NCI-H526 treated with DMSO at 0.1 percent for 48 hours (cell line): ENCODE data around the gene FAM219B.
"Not testable (repeated sequence)": the region's sequence is repeated elsewhere in the genome, so short reads cannot be mapped to it uniquely, and the experiment has no call there.

Experiments used
- DNase-seq: peaks from one replicate; lab custom pipeline; 2025; lab: John Stamatoyannopoulos, UW

The FAM219B gene

DNA sequence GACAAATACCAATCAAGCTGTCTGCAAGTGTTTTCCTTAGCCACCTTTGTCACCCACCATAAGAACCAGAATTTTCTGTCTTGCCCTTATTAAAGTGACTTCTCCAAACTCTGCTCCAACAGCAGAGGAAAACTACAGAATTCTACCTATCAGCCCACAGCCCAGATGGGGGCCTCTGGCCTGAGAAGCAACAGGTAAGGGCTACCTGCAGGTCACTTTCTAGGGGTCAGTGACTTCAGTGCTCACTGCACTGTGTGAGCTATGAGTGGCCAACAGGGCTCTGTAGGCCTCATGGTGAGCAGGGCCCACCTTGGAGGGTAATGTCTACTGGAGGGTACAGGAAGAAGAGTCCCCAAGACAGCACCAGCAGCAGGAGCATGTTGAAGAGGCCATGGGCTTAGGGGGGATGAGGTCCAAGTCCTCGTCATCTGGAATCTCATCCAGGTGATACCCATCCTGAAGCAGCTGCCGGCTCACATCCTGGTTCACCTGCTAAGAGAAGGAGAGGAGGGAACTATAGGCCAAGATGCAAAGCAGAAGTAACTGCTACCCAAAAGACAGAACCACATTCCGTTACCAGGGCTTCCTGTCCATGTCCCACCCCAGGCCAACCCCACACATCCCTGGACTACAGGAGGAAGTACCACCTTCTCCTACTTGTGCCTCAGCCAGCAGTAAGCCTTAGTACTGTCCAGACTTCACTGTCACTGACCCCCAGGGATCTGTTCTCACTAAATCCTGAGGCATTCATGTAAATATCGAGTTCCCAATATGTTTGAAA lies 4.2 kb downstream of the FAM219B start:
- DNase-seq: no peak

DNA sequence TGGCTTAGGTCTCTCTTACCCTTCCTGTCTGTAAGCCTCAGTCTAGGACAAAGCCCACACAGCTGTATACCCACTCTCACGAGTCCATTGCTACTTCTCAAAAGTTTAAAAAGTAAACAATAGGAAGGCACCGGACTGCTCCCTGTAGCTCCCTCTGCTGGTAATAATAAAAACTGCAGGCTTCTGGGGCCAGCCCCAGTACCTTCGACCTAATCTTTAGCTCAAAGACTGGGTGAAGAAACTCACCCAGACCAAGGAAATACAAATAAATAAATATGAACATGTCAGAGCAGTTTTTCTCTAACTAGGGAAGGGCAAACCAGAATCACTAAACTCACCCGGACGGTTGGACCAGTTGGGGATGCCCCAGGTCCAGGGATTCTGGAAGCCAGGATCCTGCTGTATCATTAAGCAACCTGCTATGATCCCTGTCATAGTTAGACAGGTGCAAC lies 5.0 kb downstream of the FAM219B start:
- DNase-seq: no peak

DNA sequence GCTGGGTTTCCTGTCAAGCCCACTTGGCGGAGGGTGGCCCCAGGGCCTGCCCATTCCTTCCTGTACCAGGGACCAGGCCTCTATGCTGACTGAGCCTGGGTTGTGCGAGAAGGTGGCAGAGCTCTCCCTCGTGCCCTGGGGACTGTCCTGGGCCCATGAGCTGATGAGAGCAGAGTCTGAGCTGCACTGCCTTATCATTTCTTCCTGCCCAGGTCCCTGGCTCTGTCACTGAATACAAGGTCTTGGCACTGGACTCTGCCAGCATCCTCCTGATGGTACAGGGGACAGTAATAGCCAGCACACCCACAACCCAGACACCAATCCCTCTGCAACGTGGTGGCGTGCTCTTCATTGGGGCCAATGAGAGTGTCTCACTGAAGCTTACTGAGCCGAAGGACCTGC lies 9.3 kb downstream of the FAM219B start:
- DNase-seq: no peak

DNA sequence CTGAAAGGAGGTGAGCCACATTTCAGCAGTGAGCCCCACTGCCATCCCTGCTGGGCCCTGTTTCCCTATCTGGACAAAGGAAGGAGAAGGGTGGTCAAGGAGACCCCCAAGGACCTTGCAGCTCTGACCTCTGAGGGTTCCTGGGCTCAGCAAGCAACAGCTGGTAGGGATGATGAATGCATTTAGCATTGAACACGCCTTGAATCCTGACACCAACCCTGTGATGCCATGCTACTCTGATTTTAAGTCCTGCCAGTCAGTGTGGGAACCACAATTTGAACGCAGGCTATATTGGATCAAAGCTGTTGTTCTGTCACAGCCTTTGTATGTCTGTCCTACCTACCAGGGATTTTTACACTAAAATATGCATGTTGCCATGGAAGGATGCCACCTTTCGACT lies 10.3 kb downstream of the FAM219B start:
- no peak for DNase-seq

DNA sequence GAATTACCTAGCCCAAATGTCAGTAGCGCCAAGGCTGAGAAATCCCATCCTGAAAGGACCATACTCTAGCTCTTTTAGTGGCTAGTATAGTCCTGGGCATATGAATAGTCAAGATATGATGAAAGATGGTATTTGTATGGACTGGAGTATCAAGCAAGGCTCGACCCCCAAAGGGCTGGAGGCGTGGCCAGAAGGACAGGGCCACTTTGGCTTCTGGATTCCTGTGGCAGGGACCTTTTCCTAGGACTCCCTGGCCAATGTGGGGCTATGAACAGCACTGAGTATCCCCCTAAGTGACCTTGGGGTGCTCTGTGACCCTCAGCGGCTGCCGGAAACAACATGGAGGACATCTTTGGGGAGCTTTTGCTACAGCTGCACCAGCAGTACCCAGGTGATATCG lies 10.8 kb downstream of the FAM219B start:
- DNase-seq: no peak

DNA sequence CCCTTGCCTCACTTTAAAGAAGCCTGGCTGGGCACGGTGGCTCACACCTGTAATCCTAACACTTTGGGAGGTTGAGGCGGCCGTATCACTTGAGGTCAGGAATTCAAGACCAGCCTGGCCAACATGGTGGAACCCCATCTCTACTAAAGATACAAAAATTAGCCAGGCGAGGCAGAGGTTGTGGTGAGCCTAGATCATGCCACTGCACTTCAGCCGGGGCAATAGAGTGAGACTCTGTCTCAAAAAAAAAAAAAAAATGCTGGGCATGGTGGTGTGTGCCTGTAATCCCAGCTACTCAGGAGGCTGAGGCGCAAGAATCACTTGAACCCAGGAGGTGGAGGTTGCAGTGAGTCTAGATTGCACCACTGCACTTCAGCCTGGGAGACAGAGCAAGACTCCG lies 12.3 kb downstream of the FAM219B start:
- DNase-seq: not testable (repeated sequence)

DNA sequence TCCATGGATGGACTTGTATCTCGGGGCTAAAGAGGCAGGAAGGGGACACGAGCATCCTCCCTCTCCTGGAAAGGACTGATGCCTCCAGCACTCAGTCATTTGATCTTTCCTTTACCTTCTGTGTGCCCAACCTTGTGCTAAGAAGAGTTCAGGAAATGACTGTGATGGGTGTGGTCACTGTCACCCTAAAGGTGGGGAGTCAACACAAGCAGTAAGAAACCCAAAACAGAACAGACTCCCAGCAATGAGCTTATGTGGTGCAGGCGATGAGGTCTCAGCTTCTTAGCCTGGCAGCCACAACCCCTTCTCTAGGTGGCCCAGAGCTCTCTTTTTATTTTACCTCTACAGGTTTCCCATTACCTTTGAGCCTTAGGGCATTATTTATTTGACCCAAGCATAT lies 13.0 kb downstream of the FAM219B start:
- no peak for DNase-seq

DNA sequence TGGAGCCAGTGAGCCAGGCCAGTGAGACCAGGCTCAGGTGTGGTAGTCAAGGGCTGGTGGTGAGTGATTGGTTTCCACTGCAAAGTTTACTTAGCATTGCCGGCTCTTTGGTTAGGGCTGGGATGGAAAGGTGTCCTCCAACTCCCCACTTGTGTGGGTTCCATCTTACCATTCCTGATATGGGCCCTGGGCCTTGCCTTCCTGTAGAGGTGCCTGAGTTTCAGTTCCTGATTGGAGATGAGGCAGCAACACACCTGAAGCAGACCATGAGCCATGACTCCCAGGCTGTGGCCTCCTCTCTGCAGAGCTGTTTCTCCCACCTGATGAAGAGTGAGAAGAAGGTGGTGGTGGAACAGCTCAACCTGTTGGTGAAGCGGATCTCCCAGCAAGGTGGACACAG lies 13.7 kb downstream of the FAM219B start:
- no peak for DNase-seq

DNA sequence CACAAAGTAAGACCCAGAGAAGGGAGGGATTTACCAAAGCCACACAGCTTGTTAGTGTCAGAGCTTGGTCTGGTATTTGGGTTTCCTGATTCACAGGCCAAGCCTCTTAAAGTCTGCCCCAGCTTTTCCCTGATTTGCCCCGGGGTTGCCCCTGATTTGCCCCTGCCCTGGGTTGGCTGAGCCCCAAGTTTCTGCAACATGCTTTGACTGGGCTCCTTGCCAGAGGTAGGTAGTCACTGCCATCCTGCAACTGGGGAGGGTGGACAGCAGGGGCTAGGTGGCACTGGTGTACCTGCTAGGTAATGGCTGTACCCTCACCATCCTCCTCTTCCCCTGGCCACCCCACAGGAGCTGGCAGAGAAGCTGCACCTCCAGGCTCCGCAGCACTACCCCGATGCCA lies 14.3 kb downstream of the FAM219B start:
- DNase-seq: no peak

DNA sequence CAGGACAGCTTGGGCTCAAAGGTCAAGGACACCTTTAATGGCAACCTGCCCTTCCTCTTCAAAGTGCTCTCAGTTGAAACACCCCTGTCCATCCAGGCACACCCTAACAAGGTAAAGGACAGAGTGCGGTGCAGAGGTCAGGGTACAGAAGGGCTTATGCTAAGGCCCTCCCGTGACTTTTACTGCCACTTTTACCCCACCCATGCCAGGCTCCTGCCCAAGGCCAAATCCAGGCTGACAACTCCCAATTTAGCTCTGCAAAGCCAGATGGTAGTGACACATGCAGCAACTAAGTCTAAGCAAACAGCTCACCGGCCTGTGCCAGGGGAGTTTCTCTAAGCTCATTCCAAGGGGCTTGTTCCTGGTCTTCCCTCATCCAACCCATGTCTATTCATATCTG lies 15.2 kb downstream of the FAM219B start:
- no peak for DNase-seq

DNA sequence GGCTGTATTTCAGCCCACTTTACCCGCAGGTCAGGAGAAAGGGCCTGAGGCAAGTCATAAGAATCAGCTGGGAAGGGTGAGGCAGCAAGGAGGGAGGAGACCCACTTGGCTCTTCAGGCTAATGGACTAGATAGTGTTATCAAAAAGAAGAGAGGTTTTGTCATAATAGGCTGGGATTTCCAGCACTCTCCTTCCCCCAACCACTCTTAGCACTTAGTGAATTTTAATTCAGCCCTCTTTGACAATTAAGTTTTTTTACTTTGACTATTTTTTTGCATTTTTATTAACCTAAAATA lies 16.0 kb downstream of the FAM219B start:
- DNase-seq: no peak

DNA sequence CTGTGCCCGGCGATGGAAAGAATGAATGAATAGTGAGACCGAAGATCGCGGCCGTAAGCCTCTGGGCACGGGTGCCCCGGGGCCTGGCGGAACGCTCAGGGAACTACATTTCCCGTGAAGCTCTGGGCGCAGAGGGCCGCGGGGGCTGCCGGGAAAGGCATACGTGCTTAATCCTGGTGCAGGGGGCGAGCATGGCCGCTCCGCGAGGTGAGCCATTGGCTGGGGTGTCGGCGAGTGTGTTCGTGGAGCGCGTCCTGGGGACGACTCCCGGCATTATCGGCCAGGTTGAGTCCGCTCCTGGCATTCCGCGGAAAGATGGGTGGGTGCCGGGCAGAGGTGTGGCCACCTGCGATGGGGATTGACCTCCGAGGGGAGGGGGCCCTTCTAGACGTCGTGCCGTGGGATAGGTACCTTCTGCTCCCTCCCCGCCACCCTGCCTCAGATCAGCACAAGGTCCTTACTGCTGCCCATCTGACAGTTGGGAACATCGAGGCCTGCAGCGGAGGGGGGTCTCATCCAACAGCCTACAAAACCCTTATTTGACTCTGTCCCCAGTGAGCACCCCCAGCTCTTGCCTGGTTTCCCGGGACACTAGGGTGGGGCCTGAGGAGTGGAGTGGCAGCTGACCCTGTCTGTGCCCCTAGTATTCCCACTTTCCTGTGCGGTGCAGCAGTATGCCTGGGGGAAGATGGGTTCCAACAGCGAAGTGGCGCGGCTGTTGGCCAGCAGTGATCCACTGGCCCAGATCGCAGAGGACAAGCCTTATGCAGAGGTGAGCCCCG lies 16.6 kb downstream of the FAM219B start, which contains the start of gene MPI:
Gene MPI, plus strand, starts transcription at position 160 of the 782 bp plus-strand sequence. Its CDS starts 32 bp downstream, at position 192.
- DNase-seq: peak; percentile 67

DNA sequence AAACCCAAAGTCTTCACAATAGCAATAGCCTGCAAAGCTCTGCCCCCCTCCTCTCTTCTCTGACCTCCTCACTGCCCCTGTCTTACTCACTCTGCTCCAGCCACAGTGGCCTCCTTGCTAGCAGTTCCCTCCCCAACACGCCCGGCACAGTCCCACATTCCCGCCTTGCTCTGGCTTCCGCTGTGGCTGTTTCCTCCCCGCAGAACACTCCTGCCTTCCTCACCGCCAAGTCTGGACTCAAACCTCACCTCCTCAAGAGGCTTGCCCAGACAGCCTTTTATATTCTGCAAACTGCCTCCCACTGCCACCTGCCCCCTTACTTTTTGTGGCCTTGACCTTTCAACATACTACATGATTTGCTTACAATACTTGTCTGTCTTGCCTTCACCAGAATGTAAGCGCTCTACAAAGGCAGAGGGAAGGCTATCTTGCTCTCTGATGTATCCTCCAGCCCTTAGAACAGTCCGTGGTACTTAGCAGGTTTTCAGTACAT lies 17.2 kb downstream of the FAM219B start:
- DNase-seq: no peak

DNA sequence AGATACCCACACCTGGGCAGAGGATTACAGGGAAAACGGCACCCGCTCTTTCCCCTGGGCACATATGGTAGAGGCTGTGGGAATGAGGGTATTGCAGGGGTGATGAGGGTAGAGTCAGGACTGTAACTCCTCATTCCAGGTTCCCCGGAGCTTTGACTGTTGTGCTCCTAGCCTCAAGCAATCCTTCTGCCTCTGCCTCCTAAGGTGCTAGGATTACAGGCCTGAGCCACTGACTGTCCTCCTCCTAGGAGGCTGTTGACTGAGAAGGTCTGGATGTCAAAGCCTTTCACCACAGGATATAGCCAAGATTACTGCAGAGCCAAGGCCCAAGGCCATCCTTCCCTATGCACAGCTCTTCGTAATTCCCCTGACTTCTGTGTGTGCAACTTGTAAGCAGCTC lies 17.9 kb downstream of the FAM219B start:
- DNase-seq: no peak

DNA sequence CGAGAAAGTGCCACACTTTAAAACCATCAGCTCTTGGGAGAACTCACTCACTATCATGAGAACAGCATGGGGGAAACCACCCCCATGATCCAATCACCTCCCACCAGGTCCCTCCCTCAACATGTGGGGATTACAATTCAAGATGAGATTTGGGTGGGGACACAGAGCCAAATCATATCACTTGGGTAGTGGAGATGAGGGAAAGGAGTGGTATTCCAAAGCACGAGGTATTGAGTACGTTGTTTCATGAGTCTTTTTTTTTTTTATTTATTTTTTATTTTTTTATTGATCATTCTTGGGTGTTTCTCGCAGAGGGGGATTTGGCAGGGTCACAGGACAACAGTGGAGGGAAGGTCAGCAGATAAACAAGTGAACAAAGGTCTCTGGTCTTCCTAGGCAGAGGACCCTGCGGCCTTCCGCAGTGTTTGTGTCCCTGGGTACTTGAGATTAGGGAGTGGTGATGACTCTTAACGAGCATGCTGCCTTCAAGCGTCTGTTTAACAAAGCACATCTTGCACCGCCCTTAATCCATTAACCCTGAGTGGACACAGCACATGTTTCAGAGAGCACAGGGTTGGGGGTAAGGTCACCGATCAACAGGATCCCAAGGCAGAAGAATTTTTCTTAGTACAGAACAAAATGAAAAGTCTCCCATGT lies 19.0 kb downstream of the FAM219B start:
- not testable (repeated sequence) for DNase-seq

DNA sequence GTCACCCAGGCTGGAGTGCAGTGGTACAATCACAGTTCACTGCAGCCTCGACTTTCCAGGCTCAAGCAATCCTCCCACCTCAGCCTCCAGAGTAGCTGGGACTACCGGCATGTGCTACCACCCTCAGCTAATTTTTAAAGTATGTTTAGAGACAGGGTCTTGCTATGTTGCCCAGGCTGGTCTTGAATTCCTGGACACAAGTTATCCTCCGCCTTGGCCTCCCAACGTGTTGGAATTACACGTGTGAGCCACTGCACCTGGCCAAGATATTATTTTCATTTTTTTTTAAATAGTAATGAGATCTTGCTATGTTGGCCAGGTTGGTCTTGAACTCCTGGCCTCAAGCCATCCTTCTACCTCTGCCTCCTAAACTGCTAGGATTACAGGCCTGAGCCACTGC lies 21.2 kb downstream of the FAM219B start:
- no peak for DNase-seq

DNA sequence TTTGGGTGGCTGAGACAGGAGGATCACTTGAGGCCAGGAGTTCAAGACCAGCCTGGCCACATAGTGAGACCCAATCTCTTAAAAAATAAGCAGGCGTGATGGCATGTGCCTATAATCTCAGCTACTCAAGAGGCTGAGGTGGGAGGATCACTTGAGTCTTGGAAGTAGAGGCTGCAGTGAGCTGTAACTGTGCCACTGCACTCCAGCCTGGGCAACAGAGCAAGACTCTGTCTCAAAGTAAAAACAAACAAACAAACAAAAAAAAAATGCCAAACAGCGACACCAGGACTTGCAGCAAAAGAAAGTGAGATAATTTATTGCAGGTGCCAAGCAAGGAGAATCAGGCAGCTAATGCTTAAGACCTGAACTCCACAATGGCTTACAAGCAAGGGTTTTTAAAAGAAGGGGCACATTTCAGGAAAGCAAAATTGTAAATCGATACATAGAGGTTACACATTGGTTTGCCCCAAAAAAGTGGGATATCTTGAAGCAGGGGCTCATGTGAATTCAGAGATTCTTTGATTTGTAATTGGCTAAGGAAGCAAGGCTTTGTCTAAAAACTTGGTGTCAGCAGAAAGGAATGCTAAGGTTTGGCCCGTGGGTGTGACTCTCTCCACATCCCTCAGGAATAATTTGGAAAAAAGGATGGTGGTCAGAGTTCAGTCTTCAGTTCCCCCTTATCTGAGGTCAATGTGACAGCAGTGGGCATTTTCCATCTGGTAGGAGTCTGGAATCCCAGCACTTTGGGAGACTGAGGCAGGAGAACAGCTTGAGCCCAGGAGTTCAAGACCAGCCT lies 22.0 kb downstream of the FAM219B start:
- DNase-seq: no peak

DNA sequence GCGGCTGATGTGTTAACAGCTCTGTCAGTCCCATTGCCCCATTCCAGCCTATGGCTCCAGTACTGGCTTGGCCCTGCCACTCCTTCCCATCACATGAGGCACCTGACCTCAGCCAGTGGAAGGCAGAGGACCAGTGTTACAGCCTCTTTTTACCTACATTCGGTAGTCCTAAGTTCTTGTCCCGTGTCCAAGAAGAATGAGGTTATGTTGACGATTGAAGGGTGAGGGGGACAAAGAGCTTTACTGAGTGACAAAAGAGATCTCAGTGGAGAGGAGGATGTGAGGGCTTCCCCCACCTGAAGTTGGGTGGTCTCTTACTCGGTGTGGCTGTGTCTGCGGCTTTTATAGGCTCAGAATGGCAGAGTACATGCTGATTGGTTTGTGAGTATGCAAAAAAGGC lies 24.1 kb downstream of the FAM219B start:
- DNase-seq: no peak

DNA sequence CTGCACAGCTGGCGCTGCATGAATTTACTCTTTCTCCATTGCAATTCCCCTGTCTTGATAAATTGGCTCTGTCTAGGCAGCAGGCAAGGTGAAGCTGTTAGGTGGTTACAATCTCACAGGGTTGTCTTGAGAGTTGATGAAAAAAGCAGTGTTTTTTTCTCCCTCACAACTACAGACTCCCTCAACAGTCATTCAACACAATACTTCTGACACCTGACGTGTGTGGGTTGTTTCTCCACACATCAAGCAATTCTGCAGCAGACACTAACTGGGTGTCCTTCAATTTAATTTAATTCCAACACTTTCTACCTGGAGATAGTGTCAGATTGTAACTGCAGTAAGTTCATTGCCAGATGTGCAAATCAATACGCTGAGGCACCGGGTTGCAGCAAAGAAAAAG lies 28.4 kb downstream of the FAM219B start:
- DNase-seq: no peak

DNA sequence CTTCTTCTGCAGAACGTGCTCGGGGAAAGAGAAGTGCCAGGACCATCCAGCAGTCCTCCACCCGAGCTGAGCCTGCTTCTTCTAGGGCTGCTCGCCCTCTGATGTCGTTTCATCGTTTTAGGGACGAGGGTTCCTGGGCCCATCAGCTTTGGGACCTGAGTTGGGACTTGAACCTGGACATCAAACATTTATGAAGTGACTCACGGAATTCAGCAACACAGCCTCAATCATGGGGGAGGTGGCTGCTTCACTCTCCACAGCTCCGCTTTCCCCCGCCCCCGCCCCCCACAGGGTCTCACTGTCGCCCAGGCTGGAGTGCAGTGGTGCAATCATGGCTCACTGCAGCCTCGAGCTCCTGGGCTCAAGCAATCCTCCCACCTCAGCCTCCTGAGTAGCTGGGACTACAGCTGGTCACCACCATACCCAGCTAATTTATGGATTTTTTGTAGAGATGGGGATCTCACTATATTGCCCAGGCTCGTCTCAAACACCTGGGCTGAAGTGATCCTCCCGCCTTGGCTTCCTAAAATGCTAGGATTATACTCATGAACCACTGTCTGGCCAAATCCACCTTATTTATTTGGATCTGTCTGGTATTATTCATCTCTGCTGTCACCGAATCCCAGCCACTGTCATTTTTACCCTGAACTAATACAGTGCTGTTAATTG lies 32.8 kb downstream of the FAM219B start:
- DNase-seq: no peak

DNA sequence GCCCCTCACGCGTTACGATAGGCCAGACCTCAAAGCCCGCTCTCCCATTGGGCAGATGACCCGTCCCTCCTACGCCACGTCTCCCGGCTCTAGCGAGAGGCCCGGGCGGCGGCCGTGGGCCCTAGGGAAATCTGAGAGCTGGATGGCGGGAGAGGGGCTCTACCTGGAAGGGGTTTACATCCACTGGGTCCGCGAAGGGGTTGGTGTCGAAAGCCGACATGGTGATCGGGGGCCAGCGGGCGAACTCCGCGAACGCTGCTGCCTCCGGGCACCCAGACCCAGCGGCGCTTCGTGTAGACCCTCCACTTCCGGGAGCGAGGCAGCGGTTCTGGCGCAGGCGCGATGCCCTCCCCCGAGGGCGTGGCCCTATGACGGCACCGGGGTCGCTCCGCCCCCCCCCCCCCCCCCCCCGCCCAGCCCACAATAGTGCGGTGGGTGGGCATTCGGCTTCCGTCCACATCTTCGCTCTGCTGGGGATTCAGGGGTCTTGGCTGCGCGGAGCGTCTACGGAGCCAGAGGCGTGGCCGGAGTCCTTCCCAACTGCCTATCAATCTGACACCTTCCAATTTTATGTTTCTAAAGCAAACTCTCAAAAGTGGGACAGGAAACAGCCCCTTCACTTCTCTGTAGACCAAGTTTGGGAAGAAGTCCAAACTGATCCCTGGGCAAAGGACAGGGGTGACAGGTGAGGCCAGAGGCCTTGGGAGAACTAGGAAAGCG lies 33.5 kb downstream of the FAM219B start, which contains the start of gene SCAMP2:
Gene SCAMP2, minus strand, starts transcription at position 330 of the 720 bp plus-strand sequence. Its CDS starts 110 bp downstream, at position 220.
- peak; percentile 91 for DNase-seq
